ENCODE results near the gene ZNF133.
"Not testable (repeated sequence)": the region's sequence is repeated elsewhere in the genome, so short reads cannot be mapped to it uniquely, and the experiment has no call there.

Gene ZNF133

DNA sequence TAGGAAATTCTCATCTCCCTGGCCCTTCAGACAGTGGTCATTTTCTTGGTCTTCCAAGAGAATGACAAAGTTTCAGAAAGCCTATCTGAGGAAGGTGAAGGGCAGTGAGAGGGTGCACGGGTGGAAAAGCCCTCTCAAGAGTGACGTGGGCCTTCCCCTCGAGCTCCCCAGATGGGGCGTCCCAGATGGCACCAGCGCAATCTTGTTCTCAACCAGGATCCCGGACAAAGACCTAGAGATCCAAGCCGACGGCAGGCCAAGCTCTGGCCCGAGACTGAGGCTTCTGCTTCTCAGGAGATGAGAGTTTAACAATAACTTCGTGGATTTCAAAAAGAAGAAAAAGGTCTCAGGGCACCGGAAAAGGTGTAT, 797 bp upstream of the ZNF133 start:
- DNase-seq: no peak

DNA sequence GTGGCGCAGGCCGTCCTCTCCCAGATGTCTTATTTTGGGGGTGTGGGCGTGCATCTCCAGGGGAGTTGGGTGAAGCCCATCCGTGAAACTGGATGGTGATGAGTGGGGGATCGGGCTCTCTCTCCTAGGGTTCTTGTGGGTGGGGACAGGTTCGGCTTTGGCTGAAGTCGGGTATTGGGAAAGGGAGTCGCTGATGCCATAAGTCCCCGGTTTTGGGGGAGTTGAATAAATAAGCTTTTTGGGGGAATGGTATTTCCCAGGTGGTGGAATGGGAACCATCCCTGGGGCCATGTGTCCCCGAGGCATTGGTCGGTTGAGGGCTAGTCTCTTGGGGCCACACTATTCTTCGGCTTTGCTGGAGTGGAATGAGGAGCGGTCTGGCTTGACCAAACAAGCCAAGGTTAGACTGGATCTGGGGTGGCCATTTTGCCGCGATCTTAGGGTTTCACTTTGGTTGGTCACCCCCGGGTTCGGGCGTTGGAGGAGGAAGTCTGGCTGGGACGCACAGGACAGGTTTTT, 481 bp downstream of the ZNF133 start:
- DNase-seq: no peak

GRCh38 chr20:18289306-18289705, 979 bp downstream of the ZNF133 start:
- no peak for DNase-seq

DNA sequence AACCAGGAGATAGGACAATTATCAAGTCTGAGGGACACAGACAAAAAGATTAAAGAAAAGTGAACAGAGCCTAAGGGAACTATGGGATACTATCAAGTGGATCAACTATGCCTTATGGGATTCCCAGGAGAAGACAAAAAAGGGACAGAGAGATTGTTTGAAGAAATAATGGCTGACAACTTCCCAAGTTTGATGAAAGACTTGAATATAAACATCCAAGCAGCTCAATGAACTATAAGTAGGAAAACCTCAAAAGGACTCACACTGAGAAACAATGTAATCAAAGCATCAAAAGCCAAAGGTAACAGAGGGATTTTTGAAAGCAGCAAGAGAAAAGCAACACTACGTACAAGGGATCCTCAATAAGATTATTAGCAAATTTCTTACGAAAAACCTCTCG, 11.0 kb downstream of the ZNF133 start:
- DNase-seq: no peak

DNA sequence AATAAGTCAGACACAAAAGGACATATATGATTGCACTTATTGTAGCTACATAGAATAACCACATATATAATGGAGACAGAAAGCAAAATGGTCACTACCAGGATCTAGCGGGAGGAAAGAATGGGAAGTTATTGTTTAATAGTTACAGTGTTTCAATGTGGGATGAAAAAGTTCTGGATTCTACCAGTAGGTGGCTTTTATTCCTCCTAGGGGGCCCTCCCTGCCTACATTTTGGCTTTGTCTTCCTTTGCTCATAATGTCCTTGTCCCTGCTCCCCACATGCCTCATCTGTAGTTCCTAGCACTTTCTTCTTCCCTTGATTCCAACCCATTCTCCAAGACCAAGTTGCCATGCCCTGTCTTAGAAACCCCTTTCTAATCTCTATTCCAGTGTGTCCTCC, 16.3 kb downstream of the ZNF133 start:
- DNase-seq: no peak

- DNase-seq: no peak
Measured at GRCh38 chr20:18307301-18307700, 19.0 kb downstream of the ZNF133 start.

- no peak for DNase-seq
Measured at GRCh38 chr20:18310051-18310450, 21.7 kb downstream of the ZNF133 start.

GRCh38 chr20:18310592-18310991, 22.3 kb downstream of the ZNF133 start:
- no peak for DNase-seq

DNA sequence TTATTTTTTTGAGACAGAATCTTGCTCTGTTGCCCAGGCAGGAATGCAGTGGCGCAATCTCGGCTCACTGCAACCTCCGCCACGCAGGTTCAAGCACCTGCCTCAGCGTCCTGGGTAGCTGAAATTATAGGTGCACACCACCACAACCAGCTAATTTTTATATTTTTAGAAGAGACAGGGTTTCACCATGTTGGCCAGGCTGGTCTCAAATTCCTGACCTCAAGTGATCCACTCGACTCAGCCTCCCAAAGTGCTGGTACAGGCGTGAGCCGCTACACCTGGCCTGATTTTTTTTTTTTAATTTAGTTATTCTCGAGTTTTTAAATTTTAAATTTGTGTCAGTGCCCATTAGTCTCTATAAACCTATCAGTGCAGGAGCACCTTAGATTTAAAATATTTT, 24.4 kb downstream of the ZNF133 start:
- no peak for DNase-seq

DNA sequence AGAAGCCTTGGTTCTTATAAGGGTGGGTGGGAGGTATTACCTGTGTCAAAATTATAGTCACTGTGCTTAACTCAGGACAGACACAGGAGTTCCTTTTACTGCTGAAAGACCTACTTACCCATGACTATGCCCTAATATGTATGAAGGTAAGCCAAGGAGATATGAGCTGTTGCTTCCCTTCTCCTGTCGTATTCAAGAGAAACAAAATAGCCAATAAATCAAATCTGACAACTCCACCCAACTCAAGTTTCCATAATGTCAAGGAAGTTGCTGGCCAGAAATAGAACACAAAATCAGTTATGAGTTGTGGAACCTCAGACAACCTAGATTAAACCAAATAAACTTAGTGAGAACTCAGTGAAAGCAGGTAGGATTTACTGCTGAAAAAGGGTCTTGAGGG, 25.1 kb downstream of the ZNF133 start:
- no peak for DNase-seq

GRCh38 chr20:18314786-18315406, 26.6 kb downstream of the ZNF133 start:
- DNase-seq: no peak

DNA sequence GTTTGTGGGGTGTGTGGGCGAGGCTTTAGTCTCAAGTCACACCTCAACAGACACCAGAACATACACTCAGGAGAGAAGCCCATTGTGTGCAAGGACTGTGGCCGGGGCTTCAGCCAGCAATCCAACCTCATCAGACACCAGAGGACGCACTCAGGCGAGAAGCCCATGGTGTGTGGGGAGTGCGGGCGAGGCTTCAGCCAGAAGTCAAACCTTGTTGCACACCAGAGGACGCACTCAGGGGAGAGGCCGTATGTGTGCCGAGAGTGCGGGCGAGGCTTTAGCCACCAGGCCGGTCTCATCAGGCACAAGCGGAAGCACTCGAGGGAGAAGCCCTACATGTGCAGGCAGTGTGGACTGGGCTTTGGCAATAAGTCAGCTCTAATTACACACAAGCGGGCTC, 27.8 kb downstream of the ZNF133 start:
- no peak for DNase-seq

GRCh38 chr20:18321316-18321715, 33.0 kb downstream of the ZNF133 start:
- DNase-seq: no peak

DNA sequence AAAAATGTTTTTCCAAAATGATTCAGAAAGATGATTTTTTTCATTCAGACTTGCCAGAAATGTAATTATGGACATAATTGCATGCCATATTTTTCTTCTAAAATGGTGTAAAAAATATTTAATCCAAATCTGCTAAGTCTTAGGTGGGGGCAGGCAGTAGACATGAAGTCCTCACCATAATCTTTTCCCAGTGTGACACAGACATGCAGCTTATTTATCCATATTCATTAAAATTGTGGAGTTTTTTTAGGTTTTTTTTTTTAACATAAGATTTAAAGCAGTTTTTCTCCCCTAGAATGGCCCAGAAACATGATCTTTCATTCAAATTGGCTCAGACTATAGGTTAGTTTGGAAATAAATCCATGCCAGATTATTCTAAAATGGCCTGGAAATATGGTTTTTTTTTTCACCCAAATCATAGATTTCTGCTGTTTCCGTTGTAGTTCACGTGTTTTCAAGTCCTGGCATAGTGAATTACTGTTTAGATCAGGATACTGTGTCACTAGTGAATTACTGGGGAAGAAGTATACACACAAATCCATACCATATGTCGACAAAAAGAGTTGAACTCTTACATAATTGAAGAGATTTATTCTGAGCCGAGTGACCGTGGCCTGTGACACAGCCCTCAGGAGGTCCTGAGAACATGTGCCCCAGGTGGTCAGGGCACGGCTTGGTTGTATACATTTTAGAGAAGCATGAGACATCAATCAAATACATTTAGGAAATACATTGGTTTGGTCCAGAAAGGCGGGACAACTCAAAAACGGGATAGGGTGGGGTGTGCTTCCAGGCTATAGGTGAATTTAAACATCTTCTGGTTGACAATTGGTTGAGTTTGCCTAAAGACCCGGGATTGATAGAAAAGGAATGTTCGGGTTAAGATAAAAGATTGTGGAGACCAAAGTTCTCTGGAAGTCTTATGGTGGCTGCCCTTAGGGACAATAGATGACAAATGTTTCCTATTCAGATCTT, 33.9 kb downstream of the ZNF133 start:
- no peak for DNase-seq

DNA sequence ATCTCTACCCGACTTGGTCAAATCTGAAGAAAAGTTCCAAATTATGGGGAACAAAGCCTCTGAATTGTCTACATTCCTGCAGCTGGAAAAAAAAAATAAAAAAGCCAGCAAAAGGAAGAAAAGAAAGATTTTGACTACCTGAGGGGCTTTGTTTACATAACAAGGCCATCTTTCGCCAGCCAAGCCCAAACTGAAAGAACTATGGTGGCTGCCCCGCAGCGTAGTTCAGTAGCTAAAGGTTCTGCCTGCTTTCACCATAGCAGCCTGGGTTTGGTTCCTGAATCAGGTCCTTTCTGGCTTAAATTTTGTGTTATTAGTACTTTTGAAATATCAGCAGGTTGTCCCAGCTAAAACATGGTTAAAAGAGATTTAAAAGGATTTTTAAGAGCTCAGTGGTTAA, 35.4 kb downstream of the ZNF133 start:
- no peak for DNase-seq

DNA sequence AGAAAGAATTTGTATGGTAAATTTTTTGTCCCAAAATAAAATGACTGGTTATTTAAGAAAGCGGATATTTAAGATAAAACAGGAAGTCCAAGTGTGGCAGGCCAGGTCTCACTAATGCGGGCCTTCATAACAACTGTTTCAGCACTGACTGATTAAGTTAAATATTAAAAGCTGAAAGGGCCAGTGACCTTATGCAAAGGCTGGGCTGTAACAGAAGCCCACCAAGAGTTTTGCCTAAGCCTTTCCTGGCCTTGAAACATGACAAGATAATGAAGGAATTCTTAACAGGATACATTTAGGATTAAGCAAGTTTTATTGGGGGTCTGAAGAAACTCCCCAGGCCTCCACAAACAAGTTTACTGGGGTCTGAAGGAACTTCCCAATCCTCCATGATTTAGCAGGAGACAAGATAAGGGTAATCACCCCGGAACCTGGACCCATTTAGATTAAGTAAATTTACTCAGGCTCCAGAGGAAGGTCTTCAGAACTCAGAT, 36.3 kb downstream of the ZNF133 start:
- DNase-seq: no peak

DNA sequence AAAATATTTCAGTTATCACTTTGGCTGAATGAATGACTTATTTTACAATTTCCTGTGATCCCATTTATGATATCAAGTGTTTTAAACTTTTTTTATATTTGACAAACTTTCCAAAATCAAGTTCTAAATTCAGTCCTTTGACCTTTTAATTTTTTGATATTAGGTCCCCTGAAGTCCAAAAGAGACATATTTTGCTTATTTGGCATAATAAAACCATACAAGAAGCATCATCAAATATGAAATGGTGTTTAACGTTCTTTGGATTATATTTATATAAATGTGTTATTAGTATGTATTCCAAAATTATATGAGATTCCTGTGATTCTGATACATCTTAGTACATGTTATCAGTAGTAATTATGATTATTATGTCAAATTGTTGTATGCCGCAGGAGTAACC, 38.7 kb downstream of the ZNF133 start:
- DNase-seq: no peak

- DNase-seq: no peak
Measured at GRCh38 chr20:18331694-18332093, 43.4 kb downstream of the ZNF133 start.

DNA sequence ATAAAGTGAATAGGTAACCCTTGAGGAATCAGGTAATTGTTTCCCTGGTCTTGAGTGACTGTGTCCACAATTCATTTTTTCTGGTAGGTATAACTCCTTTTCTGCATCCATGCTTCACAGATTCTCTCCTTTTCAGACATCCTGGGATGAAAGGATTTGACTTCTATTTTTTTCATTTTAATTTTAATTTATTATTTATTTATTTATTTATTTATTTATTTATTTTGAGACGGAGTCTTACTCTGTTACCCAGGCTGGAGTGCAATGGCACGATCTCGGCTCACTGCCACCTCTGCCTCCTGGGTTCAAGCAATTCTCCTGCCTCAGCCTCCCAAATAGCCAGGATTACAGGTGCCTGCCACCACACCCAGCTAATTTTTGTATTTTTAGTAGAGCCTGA, 61.4 kb downstream of the ZNF133 start:
- DNase-seq: not testable (repeated sequence)

GRCh38 chr20:18359854-18360253, 71.5 kb downstream of the ZNF133 start:
- no peak for DNase-seq

GRCh38 chr20:18360635-18361034, 72.3 kb downstream of the ZNF133 start:
- DNase-seq: no peak

- no peak for DNase-seq
Measured at GRCh38 chr20:18361678-18362077, 73.4 kb downstream of the ZNF133 start.

DNA sequence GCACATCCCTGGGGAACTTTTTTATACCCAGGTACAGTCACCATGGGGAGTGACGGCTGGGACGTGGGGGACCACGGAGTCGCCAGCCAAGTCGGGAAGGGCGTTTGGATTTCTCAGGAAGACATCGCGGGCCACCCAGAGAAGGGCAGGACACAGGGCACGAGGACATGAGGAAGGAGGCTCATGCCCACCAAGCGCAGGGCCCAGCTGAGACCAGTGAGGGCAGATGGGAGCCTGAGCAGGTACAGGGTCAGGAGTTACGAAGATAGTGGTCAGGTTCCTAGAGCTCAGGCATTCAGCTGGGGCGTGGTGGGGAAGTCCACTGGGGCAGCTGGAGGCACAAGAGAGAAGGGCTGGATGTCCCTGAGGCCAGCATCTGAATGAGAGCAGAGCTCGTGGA, 74.6 kb downstream of the ZNF133 start:
- no peak for DNase-seq

GRCh38 chr20:18363708-18364107, 75.4 kb downstream of the ZNF133 start:
- no peak for DNase-seq
